ENCODE measurements around the gene KCNQ1OT1. TPM values are rescaled to one million over a fixed set of nuclear protein-coding genes. Genes with fewer than 3 reads are reported as not detected.

KCNQ1OT1 gene
- polyA plus RNA-seq, 1 of the 3 experiments (the other 2 are of a cell fraction), result 0.03 TPM

DNA sequence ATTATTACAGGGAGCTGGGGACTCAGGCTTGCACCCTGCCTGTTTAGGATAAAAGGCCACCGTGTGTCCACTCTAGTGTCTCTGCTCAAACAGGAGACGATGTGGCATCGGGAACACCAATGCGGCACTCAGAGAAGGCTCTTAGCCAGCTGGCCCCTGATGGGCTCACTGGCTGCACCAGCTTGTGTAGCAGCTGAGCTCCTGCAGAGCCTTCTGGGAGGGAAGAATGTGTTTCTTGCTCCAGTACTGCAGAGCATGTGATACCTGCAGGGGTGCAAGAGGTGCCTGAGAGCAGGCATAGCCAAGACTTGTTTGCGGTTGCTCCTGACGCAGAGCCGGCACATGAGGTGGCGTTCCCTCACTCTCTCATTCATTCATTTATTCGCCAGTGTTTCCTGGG lies 44.4 kb upstream of the KCNQ1OT1 start:
- H3K9me3 ChIP-seq, result no peaks in the 10 kb centered on the region
- peaks cover 0 to 33% of the 10 kb centered on the region in 2 experiments; a peak in 1 of 4 replicates for H3K4me1 ChIP-seq (ENCODE audit: control insufficient read depth in 1 of 2, insufficient read depth in 2 of 2, low read depth in 1 of 2, low read length in 1 of 2)
- H3F3A ChIP-seq (replicated peaks; ENCODE audit: insufficient read depth), result no peaks in the 10 kb centered on the region
- H3K9ac ChIP-seq, result no peak overlapping the region
- TF ChIP-seq TEAD4 (IDR thresholded peaks at IDR 0.05; ENCODE audit: borderline replicate concordance, insufficient read depth), result no peak
- TF ChIP-seq NRF1 (IDR thresholded peaks at IDR 0.05; ENCODE audit: low read depth, low read length), result no peak
- no peak for TF ChIP-seq GATA2 (CRISPR knock-in tag; IDR thresholded peaks at IDR 0.05)
- H3K79me2 ChIP-seq (ENCODE audit: insufficient read depth), result no peaks in the 10 kb centered on the region
- H3K9me2 ChIP-seq, result no peaks in the 10 kb centered on the region
- no peaks in the 10 kb centered on the region for H3K27me3 ChIP-seq (ENCODE audit: insufficient read depth)
- CTCF ChIA-PET, result no interaction called here
- no peak overlapping the region for H2AFZ ChIP-seq (ENCODE audit: low read depth)
- DNase-seq, result no peak
- no peak overlapping the region for H3K4me3 ChIP-seq (ENCODE audit: low read depth in 2 of 2, low read length in 1 of 2)
- POLR2A ChIA-PET, result no interaction called here
- 91% methylated on average over 9 of the region's 9 CpGs for WGBS (ENCODE audit: low lambda C conversion rate)
- H3K27ac ChIP-seq (ENCODE audit: low read depth in 2 of 2, low read length in 1 of 2), result no peak overlapping the region
- H4K20me1 ChIP-seq (ENCODE audit: insufficient read depth), result no peaks in the 10 kb centered on the region
- no peaks in the 10 kb centered on the region for H3K36me3 ChIP-seq (replicated peaks in 1 of 2; ENCODE audit: control insufficient read depth in 1 of 2, insufficient read depth in 2 of 2, low read length in 1 of 2)
- H3K4me2 ChIP-seq, result no peak overlapping the region

DNA sequence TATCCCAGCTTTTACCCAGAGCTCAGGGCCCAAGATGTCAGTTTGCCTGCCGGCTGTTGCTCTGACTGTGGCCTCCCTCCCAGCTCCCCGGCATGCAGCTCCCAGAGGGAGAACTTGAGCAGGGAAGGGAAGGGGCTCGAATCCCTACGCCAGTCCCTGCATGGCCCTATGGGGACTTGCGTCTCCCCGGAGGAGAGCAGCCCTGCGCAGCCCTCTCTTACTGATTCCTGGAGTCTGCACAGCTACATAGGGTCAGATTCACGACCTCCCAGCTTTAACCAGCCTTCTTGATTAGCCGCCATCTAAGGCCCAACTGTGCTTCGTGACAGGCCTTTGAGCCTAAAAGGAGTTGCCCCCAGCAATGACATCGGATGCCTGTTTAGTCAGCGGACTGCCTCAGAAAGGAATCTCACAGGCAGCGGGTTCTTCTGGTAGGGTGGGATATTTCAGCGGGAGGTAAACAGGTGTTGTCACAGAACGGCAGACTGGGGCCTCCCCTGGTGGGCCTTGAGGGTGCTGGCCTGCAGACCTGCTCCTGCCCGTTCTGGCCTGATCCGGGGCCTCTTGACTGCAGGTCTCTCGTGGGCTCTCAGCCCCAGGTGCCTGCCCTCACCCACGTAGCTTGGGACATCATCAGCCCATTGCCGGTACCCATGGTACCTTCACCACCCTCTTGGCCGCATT lies 43.8 kb upstream of the KCNQ1OT1 start:
- Histone ChIP-seq H3K4me2 (no peak overlapping the region), H3K27ac (ENCODE audit: low read depth in 2 of 2, low read length in 1 of 2) (no peak overlapping the region), H3K36me3 (replicated peaks in 1 of 2; ENCODE audit: control insufficient read depth in 1 of 2, insufficient read depth in 2 of 2, low read length in 1 of 2) (no peaks in the 10 kb centered on the region), H2AFZ (ENCODE audit: low read depth) (no peak overlapping the region), H3F3A (replicated peaks; ENCODE audit: insufficient read depth) (no peaks in the 10 kb centered on the region), H3K9me3 (no peaks in the 10 kb centered on the region), H3K9me2 (no peaks in the 10 kb centered on the region), H3K4me1 (ENCODE audit: control insufficient read depth in 1 of 2, insufficient read depth in 2 of 2, low read depth in 1 of 2, low read length in 1 of 2) (peaks cover 0 to 37% of the 10 kb centered on the region in 2 experiments; a peak in 1 of 4 replicates), H4K20me1 (ENCODE audit: insufficient read depth) (no peaks in the 10 kb centered on the region), H3K4me3 (ENCODE audit: low read depth in 2 of 2, low read length in 1 of 2) (no peak overlapping the region), H3K27me3 (ENCODE audit: insufficient read depth) (no peaks in the 10 kb centered on the region), H3K9ac (no peak overlapping the region), H3K79me2 (ENCODE audit: insufficient read depth) (no peaks in the 10 kb centered on the region)
- 63% methylated on average over 19 of the region's 21 CpGs for WGBS (ENCODE audit: low lambda C conversion rate)
- POLR2A ChIA-PET, result no interaction called here
- CTCF ChIA-PET, result interaction anchor here (0.6 to 1.5 kb wide), 2 partner anchors 143 to 210 kb away, joined by 3 read pairs; no protein-coding TSS in a partner anchor
- no peak for DNase-seq
- TF ChIP-seq NFIC (IDR thresholded peaks at IDR 0.05; ENCODE audit: borderline replicate concordance) (no peak), EZH2phosphoT487 (IDR thresholded peaks at IDR 0.05; ENCODE audit: borderline replicate concordance, low read depth) (no peak), YY1 (IDR thresholded peaks at IDR 0.05; ENCODE audit: low read depth) (no peak), RXRA (IDR thresholded peaks at IDR 0.05; ENCODE audit: borderline replicate concordance, low read depth) (no peak), FOXJ3 (CRISPR knock-in tag; IDR thresholded peaks at IDR 0.05) (no peak), FOXM1 (IDR thresholded peaks at IDR 0.05; ENCODE audit: low read depth) (no peak), GABPA (IDR thresholded peaks at IDR 0.05; ENCODE audit: low read depth) (no peak), SMC3 (IDR thresholded peaks at IDR 0.05; ENCODE audit: low read depth, low read length) (no peak), MXI1 (IDR thresholded peaks at IDR 0.05; ENCODE audit: low read depth, low read length) (no peak), CHD2 (IDR thresholded peaks at IDR 0.05; ENCODE audit: low read length, partially characterized antibody) (no peak)
- TF ChIP-seq, protein P1, sequence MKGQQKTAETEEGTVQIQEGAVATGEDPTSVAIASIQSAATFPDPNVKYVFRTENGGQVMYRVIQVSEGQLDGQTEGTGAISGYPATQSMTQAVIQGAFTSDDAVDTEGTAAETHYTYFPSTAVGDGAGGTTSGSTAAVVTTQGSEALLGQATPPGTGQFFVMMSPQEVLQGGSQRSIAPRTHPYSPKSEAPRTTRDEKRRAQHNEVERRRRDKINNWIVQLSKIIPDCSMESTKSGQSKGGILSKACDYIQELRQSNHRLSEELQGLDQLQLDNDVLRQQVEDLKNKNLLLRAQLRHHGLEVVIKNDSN (IDR thresholded peaks at IDR 0.05; ENCODE audit: borderline replicate concordance, low read depth), result no peak
- TF ChIP-seq, protein P2, sequence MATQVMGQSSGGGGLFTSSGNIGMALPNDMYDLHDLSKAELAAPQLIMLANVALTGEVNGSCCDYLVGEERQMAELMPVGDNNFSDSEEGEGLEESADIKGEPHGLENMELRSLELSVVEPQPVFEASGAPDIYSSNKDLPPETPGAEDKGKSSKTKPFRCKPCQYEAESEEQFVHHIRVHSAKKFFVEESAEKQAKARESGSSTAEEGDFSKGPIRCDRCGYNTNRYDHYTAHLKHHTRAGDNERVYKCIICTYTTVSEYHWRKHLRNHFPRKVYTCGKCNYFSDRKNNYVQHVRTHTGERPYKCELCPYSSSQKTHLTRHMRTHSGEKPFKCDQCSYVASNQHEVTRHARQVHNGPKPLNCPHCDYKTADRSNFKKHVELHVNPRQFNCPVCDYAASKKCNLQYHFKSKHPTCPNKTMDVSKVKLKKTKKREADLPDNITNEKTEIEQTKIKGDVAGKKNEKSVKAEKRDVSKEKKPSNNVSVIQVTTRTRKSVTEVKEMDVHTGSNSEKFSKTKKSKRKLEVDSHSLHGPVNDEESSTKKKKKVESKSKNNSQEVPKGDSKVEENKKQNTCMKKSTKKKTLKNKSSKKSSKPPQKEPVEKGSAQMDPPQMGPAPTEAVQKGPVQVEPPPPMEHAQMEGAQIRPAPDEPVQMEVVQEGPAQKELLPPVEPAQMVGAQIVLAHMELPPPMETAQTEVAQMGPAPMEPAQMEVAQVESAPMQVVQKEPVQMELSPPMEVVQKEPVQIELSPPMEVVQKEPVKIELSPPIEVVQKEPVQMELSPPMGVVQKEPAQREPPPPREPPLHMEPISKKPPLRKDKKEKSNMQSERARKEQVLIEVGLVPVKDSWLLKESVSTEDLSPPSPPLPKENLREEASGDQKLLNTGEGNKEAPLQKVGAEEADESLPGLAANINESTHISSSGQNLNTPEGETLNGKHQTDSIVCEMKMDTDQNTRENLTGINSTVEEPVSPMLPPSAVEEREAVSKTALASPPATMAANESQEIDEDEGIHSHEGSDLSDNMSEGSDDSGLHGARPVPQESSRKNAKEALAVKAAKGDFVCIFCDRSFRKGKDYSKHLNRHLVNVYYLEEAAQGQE (IDR thresholded peaks at IDR 0.05; ENCODE audit: low read depth, low read length), result no peak
- TF ChIP-seq, protein P3, sequence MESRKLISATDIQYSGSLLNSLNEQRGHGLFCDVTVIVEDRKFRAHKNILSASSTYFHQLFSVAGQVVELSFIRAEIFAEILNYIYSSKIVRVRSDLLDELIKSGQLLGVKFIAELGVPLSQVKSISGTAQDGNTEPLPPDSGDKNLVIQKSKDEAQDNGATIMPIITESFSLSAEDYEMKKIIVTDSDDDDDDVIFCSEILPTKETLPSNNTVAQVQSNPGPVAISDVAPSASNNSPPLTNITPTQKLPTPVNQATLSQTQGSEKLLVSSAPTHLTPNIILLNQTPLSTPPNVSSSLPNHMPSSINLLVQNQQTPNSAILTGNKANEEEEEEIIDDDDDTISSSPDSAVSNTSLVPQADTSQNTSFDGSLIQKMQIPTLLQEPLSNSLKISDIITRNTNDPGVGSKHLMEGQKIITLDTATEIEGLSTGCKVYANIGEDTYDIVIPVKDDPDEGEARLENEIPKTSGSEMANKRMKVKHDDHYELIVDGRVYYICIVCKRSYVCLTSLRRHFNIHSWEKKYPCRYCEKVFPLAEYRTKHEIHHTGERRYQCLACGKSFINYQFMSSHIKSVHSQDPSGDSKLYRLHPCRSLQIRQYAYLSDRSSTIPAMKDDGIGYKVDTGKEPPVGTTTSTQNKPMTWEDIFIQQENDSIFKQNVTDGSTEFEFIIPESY (IDR thresholded peaks at IDR 0.05; ENCODE audit: borderline replicate concordance, low read depth), result no peak
- TF ChIP-seq, protein P4, sequence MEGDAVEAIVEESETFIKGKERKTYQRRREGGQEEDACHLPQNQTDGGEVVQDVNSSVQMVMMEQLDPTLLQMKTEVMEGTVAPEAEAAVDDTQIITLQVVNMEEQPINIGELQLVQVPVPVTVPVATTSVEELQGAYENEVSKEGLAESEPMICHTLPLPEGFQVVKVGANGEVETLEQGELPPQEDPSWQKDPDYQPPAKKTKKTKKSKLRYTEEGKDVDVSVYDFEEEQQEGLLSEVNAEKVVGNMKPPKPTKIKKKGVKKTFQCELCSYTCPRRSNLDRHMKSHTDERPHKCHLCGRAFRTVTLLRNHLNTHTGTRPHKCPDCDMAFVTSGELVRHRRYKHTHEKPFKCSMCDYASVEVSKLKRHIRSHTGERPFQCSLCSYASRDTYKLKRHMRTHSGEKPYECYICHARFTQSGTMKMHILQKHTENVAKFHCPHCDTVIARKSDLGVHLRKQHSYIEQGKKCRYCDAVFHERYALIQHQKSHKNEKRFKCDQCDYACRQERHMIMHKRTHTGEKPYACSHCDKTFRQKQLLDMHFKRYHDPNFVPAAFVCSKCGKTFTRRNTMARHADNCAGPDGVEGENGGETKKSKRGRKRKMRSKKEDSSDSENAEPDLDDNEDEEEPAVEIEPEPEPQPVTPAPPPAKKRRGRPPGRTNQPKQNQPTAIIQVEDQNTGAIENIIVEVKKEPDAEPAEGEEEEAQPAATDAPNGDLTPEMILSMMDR (IDR thresholded peaks at IDR 0.05), result no peak
- TF ChIP-seq, protein P5, sequence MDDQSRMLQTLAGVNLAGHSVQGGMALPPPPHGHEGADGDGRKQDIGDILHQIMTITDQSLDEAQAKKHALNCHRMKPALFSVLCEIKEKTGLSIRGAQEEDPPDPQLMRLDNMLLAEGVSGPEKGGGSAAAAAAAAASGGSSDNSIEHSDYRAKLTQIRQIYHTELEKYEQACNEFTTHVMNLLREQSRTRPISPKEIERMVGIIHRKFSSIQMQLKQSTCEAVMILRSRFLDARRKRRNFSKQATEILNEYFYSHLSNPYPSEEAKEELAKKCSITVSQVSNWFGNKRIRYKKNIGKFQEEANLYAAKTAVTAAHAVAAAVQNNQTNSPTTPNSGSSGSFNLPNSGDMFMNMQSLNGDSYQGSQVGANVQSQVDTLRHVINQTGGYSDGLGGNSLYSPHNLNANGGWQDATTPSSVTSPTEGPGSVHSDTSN (IDR thresholded peaks at IDR 0.05), result no peak

Data from SK-N-SH (cell line).